Endodermal cell (in vitro differentiated cells): Measurements from ENCODE around the gene OPHN1. TPM values are rescaled to one million over a fixed set of nuclear protein-coding genes. Genes with fewer than 3 reads are reported as not detected.

Experiments
- DNase-seq: peaks from one replicate; pipeline ENCODE4 v3.0.0-alpha.2; 2017
- H3K27ac ChIP-seq: 2 replicates; pipeline ENCODE4 v1.5.1; 2013; ENCODE audit warnings: mild to moderate bottlenecking, low read depth, low read length, moderate library complexity
- H3K27me3 ChIP-seq: 2 replicates; pipeline ENCODE4 v1.6.1; 2013; ENCODE audit warnings: mild to moderate bottlenecking, low read length, moderate library complexity; ENCODE audit not compliant: insufficient read depth, control insufficient read depth, poor library complexity, severe bottlenecking
- H3K36me3 ChIP-seq: 2 replicates; pipeline ENCODE4 v1.7.0; 2013; ENCODE audit warnings: mild to moderate bottlenecking, low read length, moderate library complexity; ENCODE audit not compliant: control insufficient read depth, insufficient read depth
- H3K4me1 ChIP-seq: one replicate; pipeline ENCODE4 v1.7.0; 2013; ENCODE audit warnings: low read length; ENCODE audit not compliant: control insufficient read depth, insufficient read depth
- H3K4me3 ChIP-seq: 2 replicates; pipeline ENCODE4 v1.5.1; 2013; ENCODE audit warnings: mild to moderate bottlenecking, low read length, moderate library complexity
- H3K9ac ChIP-seq: 2 replicates; pipeline ENCODE4 v1.6.1; 2013; ENCODE audit warnings: mild to moderate bottlenecking, low read length, moderate library complexity; ENCODE audit not compliant: poor library complexity, severe bottlenecking; ENCODE audit errors: extremely low read depth
- H3K9me3 ChIP-seq: 2 replicates; pipeline ENCODE4 v1.6.1; 2013; ENCODE audit warnings: mild to moderate bottlenecking, low read length, moderate library complexity; ENCODE audit not compliant: control insufficient read depth
- H3K27ac Mint-ChIP-seq: 2 replicates; pipeline ENCODE4 v1.8.0; 2020; ENCODE audit warnings: mixed read lengths
- H3K27me3 Mint-ChIP-seq: 2 replicates; pipeline ENCODE4 v1.8.0; 2021; ENCODE audit warnings: mild to moderate bottlenecking, mixed read lengths; ENCODE audit not compliant: insufficient read depth
- H3K36me3 Mint-ChIP-seq: 2 replicates; pipeline ENCODE4 v1.8.0; 2020; ENCODE audit warnings: low read depth, mixed read lengths
- H3K4me1 Mint-ChIP-seq: 2 replicates; pipeline ENCODE4 v1.8.0; 2020; ENCODE audit warnings: mixed read lengths
- H3K4me3 Mint-ChIP-seq: 2 replicates; pipeline ENCODE4 v1.8.0; 2020; ENCODE audit warnings: mild to moderate bottlenecking, moderate library complexity, mixed read lengths
- H3K9me3 Mint-ChIP-seq: 2 replicates; pipeline ENCODE4 v1.8.0; 2020; ENCODE audit warnings: mild to moderate bottlenecking, mixed read lengths
- CTCF ChIP-seq: fragments of 200-600 bp; sonication (generic); conservative IDR thresholded peaks from 2 replicates; pipeline ENCODE4 v1.5.0; 2021; ENCODE audit warnings: antibody characterized with exemption, mild to moderate bottlenecking
- WGBS, 2 experiments: methylation state at CpG; one replicate each; pipeline versions ENCODE4 v1.1.5 to v1.1.7; 2013; ENCODE audit warnings: missing lambda C conversion rate in 2 of 2, mixed read lengths in 1 of 2; ENCODE audit not compliant: insufficient coverage in 1 of 2, insufficient read length in 1 of 2; 5-methylcytosine and 5-hydroxymethylcytosine counted together
- total RNA-seq, 2 donors: library from RNA; stranded (reverse); fragmentation: NEBNext Ultra II Directional in 1 of 2; extraction: Animal tissue kit (Norgen Biotek cat#: 25700) in 1 of 2; gene quantifications; 2 replicates in 1 of 2; 3 replicates in 1 of 2; pipeline ENCODE4 v1.2.1, GENCODE V29; 2021

The OPHN1 gene
- total RNA-seq, 2 donors from 2014 or later, result 2.9 to 5.0 TPM

GRCh38 chrX:68455151-68455510, 21.8 kb upstream of the OPHN1 start:
- Mint-ChIP-seq H3K27ac (no peak overlapping the region), H3K4me3 (no peak overlapping the region), H3K27me3 (no peaks in the 10 kb centered on the region), H3K9me3 (peaks cover 22% of the 10 kb centered on the region), H3K4me1 (no peaks in the 10 kb centered on the region), H3K36me3 (no peaks in the 10 kb centered on the region)
- no peaks in the 10 kb centered on the region for H3K27me3 ChIP-seq
- H3K9me3 ChIP-seq, result no peaks in the 10 kb centered on the region
- no peak for TF ChIP-seq CTCF
- no peak overlapping the region for H3K4me3 ChIP-seq
- DNase-seq, result no peak
- no peaks in the 10 kb centered on the region for H3K36me3 ChIP-seq
- WGBS, 2 experiments, result 87% methylated on average over 2 of the region's 4 CpGs; no CpG with 5 or more reads in 1 of the 2 experiments
- H3K9ac ChIP-seq, result no peak overlapping the region
- H3K27ac ChIP-seq, result no peak overlapping the region
- H3K4me1 ChIP-seq, result no peaks in the 10 kb centered on the region

- TF ChIP-seq CTCF, result no peak
- no peaks in the 10 kb centered on the region for H3K27me3 ChIP-seq
- Mint-ChIP-seq H3K36me3 (no peaks in the 10 kb centered on the region), H3K4me3 (no peak overlapping the region), H3K27me3 (no peaks in the 10 kb centered on the region), H3K4me1 (no peaks in the 10 kb centered on the region), H3K9me3 (peaks cover 21% of the 10 kb centered on the region), H3K27ac (no peak overlapping the region)
- DNase-seq, result no peak
- H3K4me1 ChIP-seq, result no peaks in the 10 kb centered on the region
- no peak overlapping the region for H3K9ac ChIP-seq
- no peaks in the 10 kb centered on the region for H3K9me3 ChIP-seq
- H3K27ac ChIP-seq, result no peak overlapping the region
- 67 to 88% methylated on average over 2 to 7 of the region's 8 CpGs for WGBS, 2 experiments
- H3K4me3 ChIP-seq, result no peak overlapping the region
- no peaks in the 10 kb centered on the region for H3K36me3 ChIP-seq
These were observed 21.3 kb upstream of the OPHN1 start for GRCh38 chrX:68454476-68455150.

GRCh38 chrX:68451720-68452119, 18.4 kb upstream of the OPHN1 start:
- Mint-ChIP-seq H3K4me1 (no peaks in the 10 kb centered on the region), H3K36me3 (no peaks in the 10 kb centered on the region), H3K27ac (no peak overlapping the region), H3K27me3 (no peaks in the 10 kb centered on the region), H3K4me3 (no peak overlapping the region), H3K9me3 (peaks cover 33% of the 10 kb centered on the region)
- WGBS, 2 experiments, result 91% methylated on average over 6 of the region's 8 CpGs; no CpG with 5 or more reads in 1 of the 2 experiments
- no peaks in the 10 kb centered on the region for H3K4me1 ChIP-seq
- no peak overlapping the region for H3K4me3 ChIP-seq
- no peaks in the 10 kb centered on the region for H3K9me3 ChIP-seq
- no peaks in the 10 kb centered on the region for H3K36me3 ChIP-seq
- no peak overlapping the region for H3K27ac ChIP-seq
- no peak for DNase-seq
- no peaks in the 10 kb centered on the region for H3K27me3 ChIP-seq
- no peak overlapping the region for H3K9ac ChIP-seq
- TF ChIP-seq CTCF, result no peak
